ENCODE data around the gene PRSS56. TPM values are rescaled to one million over a fixed set of nuclear protein-coding genes. Genes with fewer than 3 reads are reported as not detected.

The PRSS56 gene
- polyA plus RNA-seq, 1 experiment = not detected

GRCh38 chr2:232539298-232540231, 19.4 kb downstream of the PRSS56 start, which contains the start of gene CHRNG:
TSS of gene CHRNG (plus strand) at chr2:232539692. CDS start at chr2:232539748, 56 bp downstream.
- Histone ChIP-seq H3K27ac (ENCODE audit: low read depth, low read length) (no peak within 1 kb of the TSS), H3K9me3 (ENCODE audit: control insufficient read depth, insufficient read depth, low read length) (peaks cover 8% of the 10 kb centered on the region), H3K27me3 (ENCODE audit: control insufficient read depth, insufficient read depth, low read length) (peaks cover 10% of the 10 kb centered on the region), H3K4me3 (ENCODE audit: low read depth, low read length) (no peak within 1 kb of the TSS)
- DNase-seq (ENCODE audit: low read depth, low spot score) = no peak
- CTCF ChIA-PET = interaction anchor here (1.3 kb wide), 1 partner anchor 19 kb away, joined by 9 read pairs; no protein-coding TSS in a partner anchor
- POLR2A ChIA-PET = no interaction called here
- no peak for TF ChIP-seq CTCF (IDR thresholded peaks at IDR 0.05; ENCODE audit: low read depth, low read length)

- no peak for DNase-seq (ENCODE audit: low read depth, low spot score)
- CTCF ChIA-PET = no interaction called here
- Histone ChIP-seq H3K9me3 (ENCODE audit: control insufficient read depth, insufficient read depth, low read length) (peaks cover 8% of the 10 kb centered on the region), H3K27ac (ENCODE audit: low read depth, low read length) (no peak overlapping the region), H3K4me3 (ENCODE audit: low read depth, low read length) (no peak overlapping the region), H3K27me3 (ENCODE audit: control insufficient read depth, insufficient read depth, low read length) (peaks cover 10% of the 10 kb centered on the region)
- no peak for TF ChIP-seq CTCF (IDR thresholded peaks at IDR 0.05; ENCODE audit: low read depth, low read length)
- POLR2A ChIA-PET = no interaction called here
Observed at GRCh38 chr2:232540441-232541041, 20.4 kb downstream of the PRSS56 start.

- Histone ChIP-seq H3K9me3 (ENCODE audit: control insufficient read depth, insufficient read depth, low read length) (peaks cover 2% of the 10 kb centered on the region), H3K27me3 (ENCODE audit: control insufficient read depth, insufficient read depth, low read length) (peaks cover 10% of the 10 kb centered on the region), H3K27ac (ENCODE audit: low read depth, low read length) (no peak overlapping the region), H3K4me3 (ENCODE audit: low read depth, low read length) (no peak overlapping the region)
- TF ChIP-seq CTCF (IDR thresholded peaks at IDR 0.05; ENCODE audit: low read depth, low read length) = no peak
- ChIA-PET CTCF (no interaction called here), POLR2A (no interaction called here)
- DNase-seq (ENCODE audit: low read depth, low spot score) = no peak
Observed at GRCh38 chr2:232541195-232541960, 21.2 kb downstream of the PRSS56 start.

GRCh38 chr2:232541961-232542714, 21.9 kb downstream of the PRSS56 start:
- H3K9me3 ChIP-seq (ENCODE audit: control insufficient read depth, insufficient read depth, low read length) = no peaks in the 10 kb centered on the region; the same call in 1 of the 2 replicates
- POLR2A ChIA-PET = no interaction called here
- CTCF ChIA-PET = no interaction called here
- no peak for TF ChIP-seq CTCF (IDR thresholded peaks at IDR 0.05; ENCODE audit: low read depth, low read length)
- H3K4me3 ChIP-seq (ENCODE audit: low read depth, low read length) = no peak overlapping the region
- DNase-seq (ENCODE audit: low read depth, low spot score) = no peak
- peaks cover 10% of the 10 kb centered on the region for H3K27me3 ChIP-seq (ENCODE audit: control insufficient read depth, insufficient read depth, low read length)
- no peak overlapping the region for H3K27ac ChIP-seq (ENCODE audit: low read depth, low read length)

Measured in AG04450 (cell line).